CD4-positive, alpha-beta T cell treated with Interleukin-21 for 1 hour (primary cell): ENCODE results near the gene LBH.

Experiments
- DNase-seq: peaks from one replicate; pipeline ENCODE4 v3.0.0-alpha.2; 2020

Gene LBH

DNA sequence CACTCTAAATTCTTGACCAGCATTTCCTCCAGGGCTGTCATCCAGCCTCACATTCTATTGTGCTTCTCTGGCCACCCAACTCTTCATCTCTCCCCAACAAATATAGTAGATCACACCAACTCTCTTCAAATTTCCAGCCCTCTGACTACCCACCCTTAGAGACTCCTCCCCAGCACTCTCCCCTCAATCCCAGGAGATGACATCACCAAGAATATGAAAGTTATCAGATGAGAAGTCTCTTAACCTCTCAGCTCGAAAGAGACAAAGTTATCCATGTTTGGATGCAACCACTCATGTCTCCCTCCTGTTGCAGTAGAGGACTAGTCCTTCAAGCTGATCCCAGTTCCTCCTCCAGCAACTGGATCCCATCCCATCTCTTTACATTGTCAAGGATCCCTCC is 47.1 kb downstream of the LBH start:
- no peak for DNase-seq

DNA sequence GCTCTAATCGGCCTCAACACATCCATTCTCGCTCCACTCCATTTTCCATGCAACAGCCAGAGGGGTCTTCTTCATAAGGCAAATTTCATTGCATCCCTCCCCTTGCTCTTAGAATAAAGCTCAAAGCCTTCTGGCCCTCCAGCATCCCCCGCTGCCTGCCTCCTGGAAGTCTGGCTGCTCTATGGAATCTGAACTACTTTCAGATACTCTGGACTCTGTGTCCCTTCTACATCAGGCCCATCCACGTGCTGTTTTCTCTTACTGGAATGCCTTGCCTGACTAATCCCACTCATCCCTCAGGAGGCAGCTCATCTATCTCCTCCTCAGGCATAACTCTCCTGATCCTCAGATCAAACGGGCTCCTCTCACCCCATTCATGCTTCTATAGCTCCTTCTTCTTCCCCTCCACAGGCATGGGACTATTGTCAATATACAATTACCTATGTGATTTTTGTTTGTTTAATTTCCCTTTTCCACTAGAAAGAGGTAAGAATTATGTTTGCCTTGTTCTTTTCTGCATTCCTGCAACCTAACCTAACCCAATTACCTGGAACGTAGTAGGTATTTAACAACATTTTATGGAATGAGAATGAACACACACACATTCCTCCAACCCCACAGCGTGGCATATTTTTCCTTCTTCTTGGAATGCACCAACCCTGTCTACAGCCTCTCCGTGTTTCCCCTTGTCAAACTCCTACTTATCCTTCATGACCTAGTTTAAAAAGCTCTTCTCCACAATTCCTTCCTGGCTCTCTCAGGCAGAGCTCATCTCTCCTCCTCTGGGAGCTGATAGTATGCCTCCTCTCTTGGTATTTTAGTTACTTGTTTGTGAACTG is 49.5 kb downstream of the LBH start:
- no peak for DNase-seq

DNA sequence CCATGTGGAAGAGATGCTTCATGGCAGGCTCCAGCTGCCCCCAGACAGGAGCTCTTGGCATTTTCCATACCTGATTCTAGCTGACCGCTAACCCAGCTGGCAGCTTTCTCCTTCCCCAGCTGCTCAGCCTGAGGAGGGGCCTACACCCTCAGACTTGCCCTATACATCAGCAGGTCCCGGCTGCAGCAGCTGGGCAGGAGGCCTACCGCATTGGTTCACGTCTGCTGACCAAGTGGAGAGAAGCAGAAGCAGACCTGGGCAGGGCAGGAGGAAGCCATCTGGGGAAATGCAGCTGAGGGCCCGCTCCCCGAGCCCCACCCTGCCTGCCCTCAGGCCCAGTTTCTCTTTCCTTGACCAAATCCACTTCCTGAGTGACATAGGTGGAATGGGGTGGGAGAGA is 50.7 kb downstream of the LBH start:
- no peak for DNase-seq

DNA sequence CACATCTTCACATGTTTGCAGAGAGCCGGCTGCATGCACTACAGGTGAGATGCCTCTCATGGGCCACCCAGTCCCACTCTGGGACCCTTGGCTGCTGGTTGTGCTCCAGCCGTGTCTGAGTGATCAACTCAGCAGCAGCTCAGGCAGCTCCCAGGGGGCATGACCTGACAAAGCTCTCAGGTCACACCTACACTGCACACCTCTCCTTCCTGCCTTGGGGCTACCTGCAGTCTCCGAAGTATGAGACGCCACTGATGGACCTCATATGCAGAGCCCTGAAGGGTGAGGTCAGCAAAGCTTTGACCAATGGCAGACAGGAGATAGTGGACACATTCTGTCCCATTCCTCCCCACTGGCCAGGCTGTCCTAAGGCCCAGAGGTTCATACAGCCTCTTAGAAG is 51.4 kb downstream of the LBH start:
- no peak for DNase-seq

DNA sequence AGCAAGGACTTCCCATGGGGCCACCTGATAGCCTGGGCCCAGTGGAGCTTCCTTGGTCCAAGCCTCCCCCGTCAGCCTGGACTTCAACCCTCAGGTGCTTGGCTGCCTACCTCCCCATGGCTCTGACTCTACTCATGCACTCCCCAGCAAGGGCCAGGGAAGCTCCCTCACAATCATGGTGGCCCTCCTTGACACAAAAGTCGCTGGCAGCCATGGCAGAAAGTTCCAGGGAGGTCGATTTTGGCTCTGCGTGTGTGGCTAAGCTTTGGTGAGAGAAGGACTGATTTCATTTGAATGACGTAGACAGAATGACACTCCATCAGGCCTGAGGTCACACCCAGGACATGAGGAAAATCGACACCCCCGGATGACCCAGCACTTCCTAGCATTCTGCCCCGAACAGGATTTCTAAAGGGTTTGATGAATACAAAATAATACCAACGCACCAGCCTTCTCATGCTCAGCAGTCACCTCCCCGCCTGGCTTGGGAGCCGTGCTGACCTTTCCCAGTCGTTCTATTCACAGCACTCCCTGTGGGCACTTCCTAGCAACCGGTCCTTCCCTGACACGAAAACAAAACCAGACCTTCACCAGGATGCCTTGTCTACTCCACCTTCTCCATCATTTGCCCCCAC is 52.7 kb downstream of the LBH start:
- no peak for DNase-seq

DNA sequence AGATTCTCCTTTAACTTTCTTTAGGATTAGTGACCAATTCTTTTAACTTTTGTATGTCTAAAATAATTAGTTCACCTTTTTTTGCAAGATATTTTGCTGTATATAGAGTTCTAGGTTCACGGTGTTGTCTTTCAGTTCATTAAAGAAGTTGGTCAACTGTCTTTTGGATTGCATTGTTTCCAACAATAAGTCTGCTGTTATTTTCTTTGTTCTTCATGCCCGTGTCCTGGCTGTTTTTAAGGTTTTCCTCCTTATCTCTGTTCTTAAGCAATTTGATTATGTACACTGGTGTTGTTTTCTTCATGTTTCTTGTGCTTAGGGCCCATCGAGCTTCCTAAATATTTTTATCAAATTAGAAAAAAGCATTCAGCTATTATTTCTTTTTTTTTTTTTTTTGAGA is 54.4 kb downstream of the LBH start:
- DNase-seq, result no peak

DNA sequence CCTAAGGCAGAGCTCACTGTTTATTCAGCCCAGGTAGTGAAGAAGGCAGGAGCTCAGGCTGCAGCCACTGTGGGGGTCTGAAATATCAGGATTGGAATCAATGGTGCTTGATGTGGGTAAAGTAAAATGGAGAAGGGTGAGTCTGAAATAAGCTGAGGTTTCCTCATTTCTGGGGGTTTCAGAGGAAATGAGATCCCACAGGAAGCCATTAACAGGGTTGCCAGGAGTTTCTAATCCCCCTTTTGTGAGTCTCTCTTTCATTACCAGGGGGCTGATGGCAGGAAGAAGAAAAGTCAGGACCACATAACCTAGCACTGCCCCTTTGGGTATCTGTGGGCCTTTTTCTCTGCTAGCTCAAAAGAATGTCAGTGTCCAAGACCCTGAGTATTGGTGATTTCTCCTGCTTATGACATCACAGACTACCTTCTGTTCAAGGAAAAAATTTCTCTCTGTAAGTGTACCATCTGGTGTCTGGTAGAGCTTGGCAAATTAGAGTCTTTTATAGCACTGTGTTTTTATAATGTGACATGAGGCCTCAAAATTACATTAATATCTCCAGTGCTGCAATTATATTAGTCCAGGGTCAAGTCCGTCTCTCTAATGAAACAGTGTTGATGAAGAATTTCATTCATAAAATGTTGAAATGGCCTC is 56.0 kb downstream of the LBH start:
- DNase-seq, result no peak

DNA sequence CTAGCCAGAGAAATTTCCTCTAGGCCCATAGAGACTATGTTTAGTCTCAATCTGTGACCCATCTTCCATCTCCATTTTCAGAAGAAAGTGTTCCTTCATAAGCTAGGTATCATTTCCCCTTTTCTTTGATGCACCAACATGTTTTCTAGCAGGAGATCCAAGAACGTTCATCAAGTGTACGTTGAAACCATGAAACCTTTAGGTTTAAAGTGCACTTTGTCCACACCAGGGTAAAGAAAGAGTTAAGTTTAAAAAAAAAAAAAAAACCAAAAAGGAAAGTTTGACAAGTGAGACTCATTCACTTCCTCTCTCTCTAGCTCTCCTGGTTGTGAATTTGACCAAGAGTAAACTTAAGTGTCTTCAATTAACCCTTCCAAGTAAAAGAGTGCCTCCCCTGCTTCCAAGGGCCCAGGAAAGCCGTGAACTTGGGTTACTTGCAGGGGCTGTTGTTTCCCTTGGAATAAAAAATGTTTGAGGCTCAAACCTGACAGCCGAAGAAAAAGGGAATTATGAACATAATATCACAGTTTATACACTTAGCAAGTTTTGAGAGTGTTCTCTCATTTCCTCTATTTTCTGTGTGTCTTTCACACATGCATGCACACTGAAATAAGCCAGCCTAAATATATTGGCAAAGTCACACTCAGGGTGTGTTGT is 56.7 kb downstream of the LBH start:
- DNase-seq, result no peak

DNA sequence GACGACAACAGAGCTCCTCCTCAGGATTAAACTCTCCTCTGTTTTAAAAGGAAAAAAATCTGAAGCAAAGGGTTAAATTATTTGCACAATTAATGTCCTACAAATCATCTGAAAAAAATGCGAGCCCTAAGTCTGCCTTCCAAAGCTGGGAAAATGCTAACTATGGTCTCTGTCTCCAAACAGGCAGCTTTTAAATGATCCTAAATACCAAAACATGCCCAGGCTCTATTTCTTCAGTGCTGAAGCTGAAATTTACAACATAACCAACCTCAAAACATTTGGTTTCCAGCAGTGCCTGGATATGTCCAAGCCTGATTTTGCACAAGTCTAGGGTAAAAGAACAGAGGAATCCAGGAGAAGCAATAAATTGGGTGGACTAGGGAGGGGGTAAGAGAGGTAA is 57.2 kb downstream of the LBH start:
- no peak for DNase-seq

DNA sequence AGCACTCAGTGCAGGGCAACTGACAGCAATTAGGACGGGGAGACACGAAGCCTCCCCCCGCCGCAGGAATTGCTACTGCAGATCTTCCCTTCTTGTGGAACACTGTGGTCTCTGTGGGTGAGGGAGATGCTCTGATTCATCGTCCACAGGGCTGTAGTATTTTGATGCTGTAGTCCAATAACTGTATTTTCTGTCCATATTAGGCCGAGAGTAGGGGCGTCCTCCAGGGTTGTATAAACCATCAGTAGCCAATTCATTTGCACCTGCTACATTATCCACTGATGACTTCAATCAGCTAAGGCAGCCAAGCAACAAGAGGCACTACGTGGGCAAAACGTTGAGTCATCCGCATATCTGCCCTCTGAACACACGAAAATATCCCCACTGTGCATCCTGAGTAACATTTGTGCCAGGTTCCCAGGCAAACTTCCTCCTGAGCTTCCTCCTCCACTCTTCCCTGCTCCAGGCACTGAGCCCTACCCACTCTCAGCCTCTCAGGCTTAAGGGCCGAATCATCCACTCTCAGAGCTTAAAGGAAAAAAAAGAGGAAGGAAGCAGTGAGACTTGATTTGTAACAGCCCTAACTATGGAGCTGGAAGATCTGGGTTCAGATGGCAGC is 62.1 kb downstream of the LBH start:
- DNase-seq, result no peak

DNA sequence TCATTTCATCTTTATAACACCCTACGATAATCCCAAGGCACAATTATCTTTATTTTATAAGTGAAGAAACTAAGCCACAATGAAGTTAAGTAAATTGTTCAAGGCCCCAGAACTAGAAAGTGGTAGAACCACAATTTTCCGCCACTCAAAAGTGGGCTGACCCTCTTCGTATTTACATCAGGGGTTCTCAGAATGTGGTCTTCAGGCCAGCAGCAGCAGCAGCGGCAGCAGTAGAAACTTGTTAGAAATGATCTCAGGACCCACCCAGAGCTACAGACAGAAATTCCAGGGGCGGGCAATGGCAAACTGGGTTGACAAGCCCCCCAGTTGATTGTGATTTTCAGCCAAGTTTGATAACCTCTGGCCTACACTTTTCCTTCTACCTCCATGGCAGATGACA is 62.8 kb downstream of the LBH start:
- DNase-seq, result no peak

DNA sequence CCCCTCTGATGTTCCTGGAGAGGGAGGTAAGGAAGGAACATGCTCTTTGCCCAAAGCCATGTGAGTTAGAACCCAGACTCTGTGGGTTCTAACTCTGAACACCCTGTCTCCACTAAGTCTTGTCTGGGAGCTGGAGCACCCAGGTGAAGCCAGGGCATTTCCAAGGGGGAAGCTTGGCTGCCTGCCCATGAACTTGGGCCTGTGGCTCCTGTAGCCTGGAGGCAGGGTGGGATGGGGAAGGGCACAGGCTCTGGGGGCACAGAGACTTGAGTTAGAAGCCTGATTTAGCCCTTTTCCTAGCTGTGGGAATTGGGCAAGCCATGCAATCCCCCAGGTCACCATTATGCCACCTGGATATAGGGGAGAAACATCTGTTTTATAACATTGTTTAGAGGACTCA is 65.2 kb downstream of the LBH start:
- no peak for DNase-seq

DNA sequence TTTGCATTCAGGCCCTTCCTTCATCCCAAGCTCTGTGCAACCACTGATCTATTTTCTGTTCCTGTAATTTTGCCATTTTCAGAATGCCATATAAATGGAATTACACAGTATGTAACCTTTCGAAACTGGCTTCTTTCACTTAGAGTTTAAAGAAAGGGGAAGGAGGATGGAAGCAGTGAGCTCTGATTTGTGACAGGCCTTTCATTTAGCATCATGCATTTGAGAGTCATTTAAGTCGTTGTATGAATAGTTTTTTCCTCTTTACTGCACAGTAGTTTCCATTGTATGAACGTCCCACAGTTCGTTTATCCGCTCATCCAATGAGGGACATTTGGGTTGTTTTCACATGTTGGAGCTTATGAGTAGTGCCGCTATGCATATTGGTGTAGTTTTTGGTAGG is 67.0 kb downstream of the LBH start:
- DNase-seq, result no peak

DNA sequence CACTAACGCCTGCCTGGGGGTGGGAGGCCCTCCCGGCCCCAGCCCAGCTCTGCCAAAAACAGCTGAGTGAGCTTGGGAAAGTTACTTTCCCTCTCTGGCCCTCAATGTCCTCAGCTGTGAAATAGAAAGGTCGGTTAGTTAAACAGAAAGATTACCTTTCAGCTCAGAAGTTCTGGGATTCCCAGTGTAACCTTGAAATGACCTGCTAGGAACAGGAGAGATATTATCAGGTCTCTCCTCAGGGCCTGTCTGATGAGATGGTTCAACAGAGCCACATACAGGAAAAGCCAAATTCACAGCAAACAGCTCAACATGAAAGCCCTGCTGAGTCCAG is 68.8 kb downstream of the LBH start:
- DNase-seq, result no peak

DNA sequence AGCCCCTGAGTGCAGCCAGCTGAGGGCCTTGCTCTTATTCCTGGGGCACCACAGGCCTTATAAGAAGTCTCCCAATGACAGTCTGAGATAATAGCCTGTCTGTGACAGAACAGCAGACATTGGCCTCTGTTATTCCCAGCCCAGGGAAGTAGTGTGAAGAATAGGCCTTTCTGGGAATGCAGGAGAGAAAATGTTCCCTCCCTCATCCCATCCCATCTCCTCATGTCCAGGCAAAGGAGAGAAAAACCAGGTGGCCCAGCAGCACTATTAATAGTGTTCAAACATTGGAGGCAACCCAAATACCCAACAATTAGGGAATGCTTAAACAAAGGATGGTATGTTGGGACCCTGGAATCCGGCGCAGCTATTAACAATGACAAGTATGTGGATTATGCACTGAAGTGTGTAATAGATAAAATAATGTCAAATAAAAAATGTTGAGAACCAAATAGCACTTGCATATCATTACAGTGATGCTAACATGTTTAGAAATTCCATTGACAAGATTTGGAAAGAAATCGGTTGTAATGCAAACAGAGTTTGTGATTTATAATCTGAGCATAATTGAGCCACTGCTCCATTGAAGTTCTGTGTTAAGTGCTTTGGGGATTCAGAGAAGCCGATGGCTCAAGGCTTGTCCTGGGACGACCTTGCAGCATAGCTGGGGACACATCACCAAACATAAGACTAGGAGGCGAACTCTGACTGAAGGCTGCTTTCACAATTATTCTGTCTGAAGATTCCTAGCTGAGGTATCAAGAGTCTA is 69.3 kb downstream of the LBH start:
- DNase-seq, result no peak

DNA sequence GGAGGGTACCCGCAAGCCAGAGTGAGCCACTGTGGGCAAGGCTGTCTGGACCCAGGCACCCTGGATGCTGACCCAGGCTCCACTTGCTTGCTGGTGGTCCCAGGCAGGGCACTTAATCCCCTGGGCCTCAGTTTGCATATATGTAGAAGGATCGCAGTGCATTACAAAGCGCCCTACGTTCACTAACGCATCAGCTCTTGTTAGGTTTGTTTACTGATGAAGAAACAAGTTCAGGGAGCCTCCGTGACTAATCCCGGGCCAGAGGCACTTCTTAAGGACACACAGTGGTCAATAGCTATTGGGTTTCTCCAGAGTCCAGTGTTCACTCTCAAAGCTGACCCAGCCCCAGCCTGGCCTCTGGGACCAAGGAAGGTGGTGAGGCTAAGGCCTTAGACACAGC is 70.2 kb downstream of the LBH start:
- DNase-seq, result no peak

DNA sequence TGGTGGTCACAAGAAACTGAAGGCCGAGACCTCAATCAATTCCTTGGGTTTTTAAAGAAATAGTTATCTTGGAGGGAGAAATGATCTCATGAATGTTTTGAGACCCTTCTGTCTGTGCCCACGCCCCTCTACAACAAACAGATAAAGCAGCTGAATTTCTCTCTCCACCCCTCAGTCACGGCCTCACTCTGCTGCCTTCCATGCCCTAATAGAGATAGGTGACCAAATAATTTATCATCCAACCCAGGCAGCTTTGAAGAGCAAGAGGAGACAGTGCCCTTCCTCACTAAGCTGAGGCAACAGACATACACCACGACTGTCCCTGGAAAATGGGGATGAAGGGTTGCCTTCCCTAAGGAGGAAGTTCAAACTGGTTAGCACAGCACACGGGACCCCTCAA is 71.2 kb downstream of the LBH start:
- no peak for DNase-seq

DNA sequence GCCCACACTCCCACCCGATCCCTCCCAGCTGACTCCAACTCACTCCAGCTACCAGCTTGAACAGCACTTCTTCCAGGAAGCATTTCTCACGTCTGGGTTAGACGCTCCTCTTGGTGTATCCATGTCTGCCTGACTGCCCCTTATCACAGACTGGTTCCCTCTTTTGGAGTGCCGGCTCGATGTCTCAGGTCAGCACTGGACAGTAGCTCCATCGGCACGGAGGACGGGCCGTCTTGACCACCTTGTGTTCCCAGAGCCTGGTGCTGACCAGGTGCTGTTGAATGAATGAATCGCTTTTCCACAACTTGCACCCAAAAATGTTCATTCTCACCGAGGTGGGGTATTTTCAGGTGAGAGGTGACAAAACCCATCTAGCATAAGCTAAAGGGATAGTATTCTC is 71.8 kb downstream of the LBH start:
- DNase-seq, result no peak

DNA sequence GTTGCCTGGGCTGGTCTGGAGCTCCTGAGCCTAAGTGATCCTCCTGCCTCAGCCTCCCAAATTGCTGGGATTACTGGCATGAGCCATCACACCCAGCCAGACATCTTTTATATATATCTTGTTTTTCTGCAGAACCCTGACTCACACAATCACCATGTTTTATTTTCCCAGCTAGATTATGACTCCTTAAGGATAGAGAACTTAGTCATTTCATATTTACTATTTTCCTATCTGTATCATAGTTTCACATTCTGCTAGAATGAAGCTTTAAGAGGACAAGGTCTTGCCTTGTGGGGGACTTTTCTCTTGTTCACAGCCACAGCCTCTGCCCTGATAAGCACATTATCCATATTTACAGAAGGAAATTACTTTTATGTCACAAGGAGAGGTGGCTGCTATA is 73.9 kb downstream of the LBH start:
- DNase-seq, result no peak

DNA sequence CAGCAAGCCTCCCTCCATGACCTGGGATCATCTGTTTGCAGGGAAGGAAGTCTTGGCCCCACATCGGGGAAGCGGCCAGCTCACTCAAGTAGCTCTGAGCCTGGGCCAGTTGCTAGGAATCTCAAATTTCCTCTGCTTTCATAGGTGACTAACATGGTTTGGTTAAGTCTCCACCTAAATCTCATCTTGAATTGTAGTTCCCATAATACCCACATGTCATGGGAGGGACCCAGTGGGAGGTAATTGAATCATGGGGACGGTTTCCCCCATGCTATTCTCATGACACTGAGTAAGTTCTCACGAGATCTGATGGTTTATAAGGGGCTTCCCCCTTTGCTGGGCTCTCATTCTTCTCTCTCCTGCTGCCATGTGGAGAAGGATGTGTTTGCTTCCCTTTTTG is 75.2 kb downstream of the LBH start:
- no peak for DNase-seq

DNA sequence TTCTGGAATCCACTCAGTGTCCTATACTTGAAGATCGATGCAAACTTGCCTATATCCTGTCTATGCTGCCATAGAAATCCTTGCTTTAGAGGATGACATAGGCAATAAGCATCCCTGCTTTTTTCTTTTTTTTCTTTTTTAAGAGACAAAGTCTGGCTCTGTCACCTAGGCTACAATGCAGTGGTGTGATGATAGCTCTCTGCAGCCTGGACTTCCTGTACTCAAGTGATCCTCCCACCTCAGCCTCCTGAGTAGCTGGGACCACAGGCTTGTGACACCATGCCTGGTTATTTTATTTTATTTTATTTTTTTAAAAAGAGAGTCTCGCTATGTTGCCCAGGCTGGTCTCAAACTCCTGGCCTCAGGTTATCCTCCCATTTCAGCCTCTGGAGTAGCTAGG is 76.9 kb downstream of the LBH start:
- no peak for DNase-seq
